Stimulated activated CD8-positive, alpha-beta memory T cell treated with anti-CD3 and anti-CD28 coated beads, Interleukin-4, amount 100 ng/mL, for 48 hours (primary cell): ENCODE results near the gene DCDC2.
A peak's percentile ranks its signal among the peaks of the same experiment; 100 is the strongest.
"Not testable (repeated sequence)": the region's sequence is repeated elsewhere in the genome, so short reads cannot be mapped to it uniquely, and the experiment has no call there.

Experiments used
- DNase-seq: peaks from one replicate; pipeline ENCODE4 v3.0.0-alpha.2; 2020

The DCDC2 gene

DNA sequence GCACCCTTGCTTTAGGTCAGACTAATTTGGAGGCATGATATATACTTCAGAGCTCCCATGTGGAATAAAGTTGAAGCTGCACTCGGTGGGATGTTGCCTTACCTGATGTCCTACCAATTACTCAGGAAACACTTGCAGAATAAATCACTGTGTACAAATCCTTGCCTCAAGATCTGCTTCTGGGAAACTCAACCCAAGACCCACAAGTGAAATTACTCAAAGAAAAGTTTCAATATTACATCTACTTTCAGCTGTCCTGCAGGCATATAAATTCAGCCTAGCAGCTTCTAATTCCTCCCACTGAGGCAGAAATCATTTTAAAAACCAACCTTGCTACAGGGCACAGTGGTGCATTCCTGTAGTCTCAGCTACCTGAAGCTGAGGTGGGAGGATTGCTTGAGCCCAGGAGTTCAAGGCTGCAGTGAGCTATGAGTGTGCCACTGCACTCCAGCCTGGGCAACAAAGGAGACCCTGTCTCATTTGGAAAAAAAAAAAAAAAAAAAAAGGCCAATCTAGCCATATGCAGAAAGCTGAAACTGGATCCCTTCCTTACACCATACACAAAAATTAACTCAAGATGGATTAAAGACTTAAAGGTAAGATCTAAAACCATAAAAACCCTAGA is 20.7 kb upstream of the DCDC2 start:
- DNase-seq: no peak

DNA sequence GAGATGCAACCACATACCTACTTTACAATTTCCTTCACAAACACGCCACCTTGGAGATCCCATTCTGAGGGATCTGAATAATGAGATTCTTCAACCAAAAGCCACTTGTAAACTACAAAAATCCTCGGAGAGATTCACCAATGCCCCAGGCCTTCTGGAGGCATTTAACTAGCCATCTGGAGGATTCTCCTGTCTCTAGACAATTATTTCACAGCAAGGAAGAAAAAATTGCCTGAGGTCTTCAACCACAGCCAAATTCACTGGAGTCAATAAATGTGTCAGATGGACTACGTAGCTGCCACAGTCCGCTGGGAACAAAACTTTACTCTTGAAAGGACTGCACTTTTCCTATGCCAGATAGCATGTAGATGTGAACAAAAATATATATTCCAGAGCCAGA is 19.0 kb upstream of the DCDC2 start:
- no peak for DNase-seq

DNA sequence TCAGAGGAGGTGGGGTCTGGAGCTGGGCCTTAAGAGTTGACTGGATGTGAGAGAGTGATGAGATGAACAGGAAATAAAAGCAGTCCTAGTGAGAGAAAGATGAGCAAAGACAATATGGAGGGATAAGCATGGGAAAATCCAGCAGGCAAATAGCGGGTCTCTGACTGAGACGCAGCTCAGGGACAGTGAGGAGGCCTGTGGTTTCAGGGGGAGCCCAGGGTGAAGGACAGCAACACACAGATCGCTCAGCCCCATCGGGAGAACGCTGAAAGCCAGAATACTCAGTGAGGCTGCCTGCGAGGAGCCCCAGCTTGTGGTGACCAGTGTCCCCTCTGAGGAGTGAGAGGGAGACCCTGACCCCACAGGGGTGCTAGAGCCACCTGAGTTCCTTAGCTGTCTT is 16.8 kb upstream of the DCDC2 start:
- no peak for DNase-seq

DNA sequence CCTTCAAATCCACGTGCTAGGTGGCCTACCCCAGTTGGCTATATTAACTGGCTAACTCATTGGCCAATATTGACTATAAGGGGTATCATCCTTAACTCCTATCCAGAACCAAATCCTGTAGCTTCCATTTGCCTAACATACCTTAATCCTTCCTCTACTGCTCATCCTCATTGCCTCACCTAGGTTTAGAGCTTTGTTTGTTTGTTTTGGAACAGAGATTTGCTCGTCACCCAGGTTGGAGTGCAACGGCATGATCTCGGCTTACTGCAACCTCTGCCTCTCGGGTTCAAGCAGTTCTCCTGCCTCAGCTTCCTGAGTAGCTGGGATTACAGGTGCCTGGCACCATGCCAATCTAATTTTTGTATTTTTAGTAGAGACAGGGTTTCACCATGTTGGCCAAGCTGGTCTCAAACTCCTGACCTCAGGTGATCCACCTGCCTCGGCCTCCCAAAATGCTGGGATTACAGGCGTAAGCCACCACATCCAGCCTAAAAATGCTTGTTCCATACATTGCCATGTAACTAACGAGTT is 7.3 kb upstream of the DCDC2 start:
- DNase-seq: not testable (repeated sequence)

DNA sequence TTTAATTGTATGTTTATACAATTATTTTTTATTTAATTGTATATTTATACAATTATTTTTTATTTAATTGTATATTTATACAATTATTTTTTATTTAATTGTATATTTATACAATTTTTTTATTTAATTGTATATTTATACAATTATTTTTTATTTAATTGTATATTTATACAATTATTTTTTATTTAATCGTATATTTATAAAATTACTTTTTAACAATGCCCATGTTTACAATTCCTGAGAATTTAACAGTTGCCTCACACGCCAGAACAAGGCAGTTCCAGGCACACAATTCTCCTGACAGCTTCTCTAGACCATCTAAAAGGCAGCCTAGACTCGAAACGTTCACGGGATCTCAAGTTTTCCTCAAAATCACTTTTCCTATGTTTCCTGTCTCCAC is 4.5 kb upstream of the DCDC2 start:
- DNase-seq: not testable (repeated sequence)

DNA sequence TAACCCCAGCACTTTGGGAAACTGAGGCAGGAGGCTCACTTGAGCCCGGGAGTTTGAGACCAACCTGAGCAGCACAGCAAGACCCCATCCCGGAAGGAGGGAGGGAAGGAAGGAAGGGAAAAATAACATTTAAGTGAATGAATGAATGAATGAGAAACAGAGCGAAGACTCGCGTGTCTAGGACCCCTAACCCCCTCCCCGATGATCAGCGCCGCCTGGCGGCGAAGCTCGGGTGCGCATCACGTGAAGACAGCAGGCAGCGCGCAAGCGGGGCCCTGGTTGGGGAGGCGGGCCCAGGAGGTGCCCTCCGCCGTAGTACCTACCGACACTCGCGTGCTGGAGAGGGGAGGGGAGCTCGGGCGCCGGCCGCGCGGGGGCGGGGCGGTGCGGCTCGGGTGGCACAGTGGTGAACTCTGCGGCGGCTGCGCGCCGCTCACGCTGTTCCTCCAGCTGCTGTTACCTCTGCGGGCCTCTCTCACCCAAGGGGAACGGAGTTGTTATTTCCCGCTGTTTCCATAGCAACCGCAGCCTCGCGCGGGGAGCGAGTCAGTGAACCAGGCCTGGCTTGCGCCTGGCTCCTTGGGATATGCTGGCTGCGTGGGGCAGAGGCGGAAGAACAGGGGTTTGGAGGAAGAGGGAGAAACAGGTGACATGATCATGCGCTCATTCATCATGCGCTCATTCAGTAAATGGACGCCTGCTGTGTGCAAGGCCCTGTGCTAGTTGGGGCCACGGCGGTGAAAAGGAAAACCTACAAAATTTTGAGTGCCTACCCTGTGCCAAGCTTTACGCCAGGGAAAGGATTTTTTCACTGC is 2.0 kb upstream of the DCDC2 start:
- peak; percentile 94 for DNase-seq

DNA sequence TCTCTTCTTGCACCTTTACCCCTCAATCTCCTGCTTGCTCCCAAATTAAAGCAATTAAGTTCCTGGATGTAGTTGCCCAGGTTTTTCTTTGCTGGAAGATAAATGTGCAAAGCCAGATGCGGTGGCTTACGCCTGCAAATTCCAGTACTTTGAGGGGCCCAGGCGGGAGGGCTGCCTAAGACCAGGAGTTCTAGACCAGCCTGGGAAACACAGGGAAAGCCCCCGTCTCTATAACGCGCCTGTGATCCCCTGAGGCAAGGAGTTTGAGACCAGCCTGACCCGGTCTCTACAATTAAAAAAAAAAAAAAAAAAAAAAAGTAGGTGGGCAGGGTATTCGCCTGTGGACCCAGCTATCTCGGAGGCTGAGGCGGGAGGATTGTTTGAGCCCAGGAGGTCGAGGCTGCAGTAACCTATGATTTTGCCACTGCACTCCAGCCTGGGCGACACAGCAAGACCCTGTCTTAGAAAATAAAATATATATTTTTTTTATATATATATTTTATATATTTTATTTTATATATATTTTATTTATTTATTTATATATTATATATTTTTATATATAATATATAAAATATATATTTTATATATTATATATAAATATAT is 461 bp upstream of the DCDC2 start:
- DNase-seq: no peak

DNA sequence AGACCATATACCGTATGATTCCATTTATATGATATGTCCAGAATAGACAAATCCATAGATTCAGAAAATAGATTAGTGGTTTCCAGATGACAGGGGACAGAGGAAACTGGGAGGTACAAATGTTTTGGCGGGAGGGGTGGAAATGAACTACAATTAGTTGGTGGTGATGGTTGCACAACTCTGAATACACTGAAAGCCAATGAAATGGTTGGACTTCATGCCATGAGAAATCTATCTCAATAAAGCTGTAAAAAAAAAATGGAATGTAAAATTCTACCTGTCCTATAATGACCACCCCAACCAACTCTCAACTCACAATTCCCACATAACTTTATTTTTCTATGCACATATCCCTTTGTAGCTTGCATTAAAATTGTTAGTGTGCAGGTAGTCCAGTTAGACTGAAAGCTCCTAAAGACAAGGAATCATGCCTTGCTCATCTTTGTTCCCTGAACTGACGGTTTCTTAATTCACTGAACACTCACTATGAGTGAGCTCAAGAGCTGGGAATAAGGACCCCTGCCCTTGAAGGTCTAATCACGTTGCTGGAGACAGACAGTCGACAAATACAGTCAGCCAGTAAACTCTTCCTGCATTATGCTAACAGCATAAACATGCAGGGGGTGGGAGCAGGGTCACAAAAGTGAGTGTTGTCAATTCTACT is 1.4 kb downstream of the DCDC2 start:
- DNase-seq: no peak

DNA sequence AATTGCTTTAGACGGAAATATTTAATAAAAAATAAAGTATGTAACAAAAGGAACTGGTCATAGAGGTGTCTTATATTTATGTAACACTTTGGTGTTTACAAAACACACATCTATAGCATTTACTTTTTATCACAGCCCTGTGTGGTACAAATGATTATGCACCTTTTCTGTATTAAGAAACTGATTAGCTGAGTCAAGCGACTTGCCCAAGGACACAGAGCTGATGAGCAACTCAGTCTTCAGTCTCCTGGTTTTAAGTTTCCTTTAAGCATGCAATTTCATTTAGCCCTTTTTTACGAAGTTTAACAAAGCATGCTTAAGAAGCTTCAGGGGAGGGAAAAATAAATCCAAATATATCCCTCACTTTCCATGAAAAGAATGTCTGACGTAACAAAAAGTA is 2.5 kb downstream of the DCDC2 start:
- DNase-seq: no peak

DNA sequence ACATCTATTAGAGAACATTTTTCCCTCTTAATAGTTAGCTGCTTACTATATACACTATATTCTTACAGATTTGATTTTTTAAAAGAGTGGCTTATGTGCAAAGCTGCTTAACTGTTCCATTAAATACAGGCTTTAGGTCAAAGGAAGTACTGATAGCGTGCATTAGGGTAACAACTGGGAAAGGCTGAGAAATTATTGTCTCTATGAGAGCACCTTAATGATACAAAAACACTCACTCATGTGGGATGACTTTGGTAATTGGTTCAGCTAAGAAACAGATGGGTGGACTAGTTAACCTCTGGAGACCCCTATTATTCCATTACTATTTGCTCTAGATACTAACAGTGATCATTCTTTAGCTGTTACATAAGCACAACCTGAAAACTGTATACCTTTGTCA is 4.0 kb downstream of the DCDC2 start:
- DNase-seq: no peak

DNA sequence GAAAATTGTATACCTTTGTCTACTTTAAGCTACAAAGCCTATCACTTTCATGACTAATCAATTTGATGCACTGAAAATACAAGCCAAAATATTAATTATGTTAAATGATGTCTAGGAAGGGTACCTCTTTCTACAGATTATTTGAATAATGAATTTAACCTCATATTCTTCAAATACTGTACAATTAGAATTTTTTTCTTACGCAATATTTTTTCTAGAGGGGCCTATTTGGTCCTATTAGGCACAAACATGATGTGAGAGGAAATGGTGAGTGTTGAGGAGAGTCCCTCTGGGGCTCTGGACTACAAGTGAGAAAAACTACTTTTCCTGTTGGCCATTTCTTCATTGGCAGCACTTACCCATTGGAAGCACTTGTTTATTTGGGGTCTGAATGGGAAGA is 5.4 kb downstream of the DCDC2 start:
- no peak for DNase-seq

DNA sequence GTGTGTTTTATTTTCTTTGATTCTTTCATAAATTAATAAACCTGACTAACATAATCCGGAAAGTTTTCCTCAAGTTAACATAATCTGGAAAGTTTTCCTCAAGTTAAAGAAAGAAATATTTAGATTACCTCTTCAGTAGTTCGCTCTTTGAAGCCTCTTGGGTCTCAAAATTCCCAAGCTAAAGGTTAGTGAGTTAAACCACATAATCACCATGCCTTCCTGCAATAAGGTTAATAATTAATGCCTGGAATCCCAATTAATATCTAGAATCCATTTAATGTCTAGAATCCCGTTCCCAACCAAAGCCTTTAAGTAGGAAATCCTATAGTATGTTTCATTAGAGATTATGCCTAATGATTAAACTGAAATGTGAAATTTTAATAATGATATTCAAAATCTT is 12.9 kb downstream of the DCDC2 start:
- DNase-seq: no peak

DNA sequence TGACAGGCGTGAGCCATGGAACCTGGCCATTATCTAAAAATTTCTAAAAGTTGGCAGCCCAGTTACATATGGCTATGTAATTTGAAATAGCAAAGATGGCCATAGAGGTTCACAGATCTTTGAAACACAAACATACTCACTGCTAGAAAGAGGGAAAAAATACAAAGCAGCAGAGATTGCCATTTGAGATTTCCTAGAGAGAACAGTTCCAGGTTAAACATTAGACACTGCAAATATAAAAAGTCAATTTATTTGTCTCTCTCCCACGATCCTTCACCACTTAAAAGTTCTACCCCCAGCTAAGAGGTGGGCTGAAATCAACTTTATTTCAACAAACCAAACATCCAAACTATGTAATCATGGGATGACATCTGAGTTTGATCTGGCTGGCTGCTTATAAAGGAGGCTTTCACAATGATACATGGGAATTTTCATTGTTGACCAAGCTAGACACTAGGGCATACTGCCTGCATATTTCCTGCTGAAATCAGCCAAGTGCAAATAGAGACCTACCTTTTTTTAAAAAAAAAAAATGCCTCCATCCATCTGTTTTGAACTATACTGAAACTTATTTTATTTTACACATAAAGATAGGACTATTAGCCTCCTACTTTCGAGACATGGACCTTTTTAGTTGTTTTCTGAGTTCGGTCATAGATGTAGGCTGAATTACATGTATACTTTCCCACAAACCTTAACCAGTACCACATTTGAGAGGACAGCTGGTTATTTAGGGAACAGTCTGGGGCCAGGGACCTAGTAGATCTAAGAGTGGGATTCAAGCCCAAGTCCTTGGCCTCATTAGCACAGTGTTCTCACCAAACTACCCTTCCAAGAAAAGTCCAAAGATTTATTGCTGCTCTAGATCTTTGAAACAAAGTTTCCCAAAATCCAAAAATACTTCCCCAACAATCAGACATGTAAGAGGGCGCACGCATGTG is 16.6 kb downstream of the DCDC2 start:
- no peak for DNase-seq

DNA sequence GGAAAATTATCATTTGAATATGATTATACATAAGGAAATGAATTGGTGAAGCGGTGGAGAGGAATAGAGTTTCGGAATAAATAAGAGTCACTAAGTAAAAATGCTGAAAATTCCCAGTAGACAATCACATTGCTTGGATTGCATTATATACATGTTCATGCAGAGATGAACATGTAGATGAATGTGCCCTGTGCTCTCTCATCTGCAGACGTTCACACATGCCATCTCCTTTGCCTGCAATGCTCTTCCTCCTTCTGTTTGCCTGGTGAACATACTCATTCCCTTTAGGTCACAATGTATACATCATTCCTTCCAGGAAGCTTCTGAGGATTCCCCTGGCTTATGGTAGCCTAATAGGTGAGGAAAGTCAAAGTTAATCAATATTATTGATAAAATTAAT is 17.9 kb downstream of the DCDC2 start:
- no peak for DNase-seq

DNA sequence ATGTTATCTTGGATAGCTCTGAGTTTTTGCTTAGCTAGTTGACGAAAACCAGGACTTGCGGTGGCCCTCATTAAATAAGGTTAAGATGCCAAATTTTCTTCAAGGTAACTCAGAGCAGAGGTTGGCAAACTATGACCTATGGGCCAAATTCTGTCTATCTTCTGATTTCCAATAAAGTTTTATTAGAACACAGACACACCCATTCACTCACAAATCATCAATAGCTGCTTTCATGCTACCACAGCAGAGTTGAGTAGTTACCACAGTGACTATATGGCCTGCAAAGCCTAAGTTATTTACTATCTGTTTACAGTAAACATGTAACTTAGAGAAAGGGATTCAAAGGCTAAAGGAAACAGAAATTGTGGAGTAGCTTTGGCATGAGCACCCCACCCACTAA is 23.6 kb downstream of the DCDC2 start:
- no peak for DNase-seq

DNA sequence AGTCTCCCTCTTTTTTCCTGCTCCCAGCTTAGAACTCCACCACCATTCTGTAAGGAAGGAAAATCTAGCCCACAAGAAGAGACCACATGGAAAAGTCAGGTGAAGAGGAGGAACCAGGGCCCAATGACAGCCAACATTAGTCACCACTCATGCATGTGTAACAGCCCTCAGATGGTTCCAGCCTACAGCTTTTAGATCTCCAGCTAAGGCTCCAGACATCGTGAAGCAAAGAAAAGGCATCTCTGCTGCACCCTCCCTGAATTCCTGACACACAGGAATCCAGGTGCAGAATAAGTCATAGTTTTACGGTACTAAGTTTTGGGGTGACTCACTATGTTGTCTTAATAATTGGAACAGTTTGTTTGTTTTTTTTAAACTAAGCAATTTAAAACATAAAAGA is 25.5 kb downstream of the DCDC2 start:
- DNase-seq: no peak

DNA sequence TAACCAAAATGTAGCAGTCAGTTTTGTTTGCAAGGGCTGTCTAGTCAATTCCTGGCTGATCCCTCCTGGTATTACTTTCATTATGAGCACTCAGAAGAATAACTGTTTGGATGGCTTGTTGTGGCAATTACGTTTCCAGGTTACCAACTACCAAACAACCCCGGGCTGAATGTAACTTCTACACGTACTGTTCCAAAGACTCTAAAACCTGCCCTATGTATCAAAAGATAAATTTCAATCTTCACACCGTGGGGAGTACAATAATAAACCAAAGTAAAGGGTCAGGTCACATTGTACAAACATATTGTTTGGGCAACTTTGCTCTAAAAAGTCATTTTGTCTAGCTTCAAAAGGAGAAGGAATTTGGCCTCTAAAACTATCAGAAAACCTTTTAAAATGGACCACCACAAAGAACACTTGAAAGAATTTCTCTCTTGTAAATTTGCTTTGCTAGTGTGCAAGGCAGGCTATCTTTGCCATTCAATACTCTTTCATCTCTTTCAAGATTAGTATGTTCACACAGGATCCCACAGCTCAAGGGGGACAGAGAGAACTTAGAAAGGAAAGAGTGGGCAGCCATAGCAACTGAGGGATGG is 27.6 kb downstream of the DCDC2 start:
- no peak for DNase-seq

DNA sequence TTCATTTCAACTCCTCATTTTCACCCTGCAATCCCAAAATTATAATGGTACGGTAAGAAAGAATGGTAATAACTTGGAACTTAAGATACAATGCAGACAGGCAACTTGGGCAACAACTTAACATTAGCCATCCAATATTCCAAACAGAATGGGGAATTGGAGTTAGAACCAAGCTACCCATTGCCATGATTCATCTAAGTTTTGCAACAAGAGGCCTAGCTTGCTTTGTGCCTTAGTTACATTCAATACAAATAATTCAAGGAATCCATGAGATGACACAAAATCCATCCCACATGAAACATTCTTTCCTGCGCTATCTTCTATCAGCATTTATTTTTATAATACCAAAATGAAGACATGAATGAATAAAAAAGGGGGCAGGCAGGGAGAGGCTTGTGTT is 28.4 kb downstream of the DCDC2 start:
- no peak for DNase-seq

DNA sequence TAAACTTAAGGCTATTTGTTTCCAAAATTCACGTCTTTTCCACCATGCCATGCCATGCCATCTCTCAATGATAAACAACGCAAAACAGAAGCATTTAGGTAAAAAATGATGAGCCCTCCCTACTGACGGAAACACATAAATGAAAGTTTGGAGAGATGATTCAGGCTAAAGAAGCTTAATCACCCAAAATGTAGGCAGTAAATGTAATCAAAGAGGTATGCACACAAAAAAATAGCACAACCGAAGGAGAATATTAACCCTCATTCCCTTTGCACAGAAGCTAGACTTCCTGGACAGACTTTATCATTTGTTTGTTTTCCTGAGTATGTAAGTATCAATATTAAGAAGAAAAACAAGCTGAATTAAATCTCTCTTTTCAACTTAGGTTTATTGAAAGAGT is 28.8 kb downstream of the DCDC2 start:
- no peak for DNase-seq

DNA sequence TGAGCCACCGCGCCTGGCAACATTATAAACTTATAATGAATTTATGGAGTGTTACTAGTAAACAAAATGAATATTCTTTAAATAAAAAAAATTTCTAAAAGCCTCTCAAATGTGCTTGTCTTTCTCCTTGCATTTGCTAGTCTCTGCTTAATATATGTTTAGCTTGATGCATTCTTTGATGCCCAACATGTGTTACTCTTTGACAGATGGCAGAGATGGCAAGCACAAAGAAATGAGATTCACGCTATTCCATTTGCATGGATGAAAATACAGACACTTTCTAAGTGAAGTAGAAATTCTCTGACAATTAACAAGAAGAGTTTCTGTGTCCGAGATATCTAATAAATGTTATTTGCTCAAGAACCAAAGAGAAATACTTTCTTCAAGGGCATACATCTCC is 30.1 kb downstream of the DCDC2 start:
- DNase-seq: no peak

DNA sequence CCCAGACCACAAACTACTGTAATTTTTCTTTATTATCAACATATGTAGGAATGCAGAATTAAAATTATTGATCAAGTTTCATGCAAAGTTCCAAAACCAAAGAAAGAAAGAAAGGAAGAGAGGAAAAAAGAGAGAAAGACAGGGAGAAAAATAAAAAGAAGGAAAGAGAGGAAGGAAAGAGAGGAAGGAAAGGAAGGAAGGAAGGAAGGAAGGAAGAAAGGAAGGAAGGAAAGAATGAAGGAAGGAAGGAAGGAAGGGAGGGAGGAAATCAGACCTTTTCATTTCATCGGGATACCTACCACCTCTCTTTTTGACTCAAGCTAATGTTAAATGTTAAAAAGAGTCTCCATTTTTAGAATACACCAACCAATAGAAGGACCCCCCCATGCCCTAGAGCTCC is 31.9 kb downstream of the DCDC2 start:
- DNase-seq: no peak

DNA sequence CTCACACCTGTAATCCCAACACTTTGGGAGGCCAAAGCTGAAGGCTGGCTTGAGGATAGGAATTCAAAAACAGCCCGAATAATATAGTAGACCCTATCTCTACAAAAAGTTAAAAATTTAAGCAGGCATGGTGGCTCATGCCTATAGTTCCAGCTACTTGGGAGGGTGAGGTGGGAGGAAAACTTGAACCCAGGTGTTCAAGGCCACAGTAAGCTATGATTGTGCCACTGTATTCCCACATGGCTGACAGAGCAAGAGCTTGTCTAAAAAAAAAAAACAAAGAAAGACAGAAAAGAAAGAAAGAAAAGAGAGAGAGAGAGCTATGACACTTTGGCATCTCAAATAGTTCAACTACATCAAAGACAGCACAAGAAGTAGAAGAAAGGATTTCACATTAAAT is 33.2 kb downstream of the DCDC2 start:
- no peak for DNase-seq
